HepG2 (cell line): ENCODE results near the gene TUBB3. TPM values are rescaled to one million over a fixed set of nuclear protein-coding genes. Genes with fewer than 3 reads are reported as not detected.
A peak's percentile ranks its signal among the peaks of the same experiment; 100 is the strongest.

ENCODE experiments used
- CENPX ChIP-seq: sonication (generic); formaldehyde crosslinking; IDR thresholded peaks from 2 replicates; pipeline ENCODE4 v1.9.0; 2021; ENCODE audit warnings: mild to moderate bottlenecking, missing genetic modification reagents, moderate library complexity
- CHD4 ChIP-seq: fragments of 200-600 bp; sonication (generic); IDR thresholded peaks from 2 replicates; pipeline ENCODE4 v1.7.0; 2017; ENCODE audit warnings: mild to moderate bottlenecking, low read length, borderline replicate concordance
- EEA1 ChIP-seq: sonication (generic); formaldehyde crosslinking; IDR thresholded peaks from 2 replicates; pipeline ENCODE4 v1.5.1; 2020; ENCODE audit warnings: mild to moderate bottlenecking, missing genetic modification reagents, borderline replicate concordance
- EZH2 ChIP-seq: conservative IDR thresholded peaks from 2 replicates; pipeline ENCODE4 v1.6.1; 2012; ENCODE audit warnings: mild to moderate bottlenecking, low read depth, low read length, moderate library complexity
- HMG20A ChIP-seq: IDR thresholded peaks from 2 replicates; pipeline ENCODE4 v1.6.1; 2016; ENCODE audit warnings: borderline replicate concordance
- KDM5A ChIP-seq: fragments of 200-600 bp; sonication (generic); IDR thresholded peaks from 2 replicates; pipeline ENCODE4 v1.7.0; 2018; ENCODE audit warnings: antibody characterized with exemption, mild to moderate bottlenecking, low read length, borderline replicate concordance
- KLF13 ChIP-seq: sonication (generic); formaldehyde crosslinking; IDR thresholded peaks from 2 replicates; pipeline ENCODE4 v1.4.0; 2020; ENCODE audit warnings: mild to moderate bottlenecking, missing genetic modification reagents
- KMT2B ChIP-seq: IDR thresholded peaks from 2 replicates; pipeline ENCODE4 v1.6.1; 2016; ENCODE audit warnings: missing genetic modification reagents, missing compliant biosample characterization
- MIER3 ChIP-seq: IDR thresholded peaks from 2 replicates; pipeline ENCODE4 v1.6.1; 2016; ENCODE audit warnings: missing compliant biosample characterization, borderline replicate concordance
- SCMH1 ChIP-seq: sonication (generic); formaldehyde crosslinking; IDR thresholded peaks from 2 replicates; pipeline ENCODE4 v1.9.0; 2021; ENCODE audit warnings: missing genetic modification reagents, mild to moderate bottlenecking, borderline replicate concordance
- SIX1 ChIP-seq: sonication (generic); formaldehyde crosslinking; IDR thresholded peaks from 2 replicates; pipeline ENCODE4 v1.4.0; 2020; ENCODE audit warnings: missing genetic modification reagents, borderline replicate concordance
- ZNF432 ChIP-seq: sonication (generic); formaldehyde crosslinking; IDR thresholded peaks from 2 replicates; pipeline ENCODE4 v1.5.0; 2020; ENCODE audit warnings: missing genetic modification reagents, mild to moderate bottlenecking, borderline replicate concordance
- ZNF567 ChIP-seq: sonication (generic); formaldehyde crosslinking; IDR thresholded peaks from 2 replicates; pipeline ENCODE4 v1.8.1; 2023; ENCODE audit warnings: mild to moderate bottlenecking, missing genetic modification reagents, borderline replicate concordance
- ZNF703 ChIP-seq: sonication (generic); formaldehyde crosslinking; IDR thresholded peaks from 2 replicates; pipeline ENCODE4 v1.5.1; 2020; ENCODE audit warnings: missing genetic modification reagents, mild to moderate bottlenecking, moderate library complexity, borderline replicate concordance
- polyA plus RNA-seq, 8 experiments: library from polyadenylated mRNA; depleted of rRNA in 3 of 8; stranded (reverse) in 7 of 8; unstranded in 1 of 8; fragments of >200 nt; fragmentation: Illumina TruSeq in 4 of 8; extraction: Trizol in 4 of 8; gene quantifications; 2 replicates each; pipeline versions ENCODE4 v1.2.1 to v1.2.3, GENCODE V29; 2011 to 2016; ENCODE audit warnings: low read depth in 4 of 8, missing spikeins in 1 of 8, mixed read lengths in 1 of 8; ENCODE audit not compliant: insufficient read depth in 1 of 8
- total RNA-seq, 5 experiments: library from RNA; depleted of rRNA; stranded (reverse); fragments of >200 nt; fragmentation: Illumina TruSeq; extraction: Trizol; gene quantifications; 2 replicates each; pipeline ENCODE4 v1.2.3, GENCODE V29; 2016; ENCODE audit warnings: low read depth in 1 of 5
- TF ChIP-seq, protein P1 (sequence below): sonication (generic); formaldehyde crosslinking; IDR thresholded peaks from 2 replicates; pipeline ENCODE4 v1.8.0; 2022; ENCODE audit warnings: low read depth, missing genetic modification reagents
- TF ChIP-seq, protein P2 (sequence below): sonication (generic); formaldehyde crosslinking; IDR thresholded peaks from 2 replicates; pipeline ENCODE4 v1.4.0; 2020; ENCODE audit warnings: low read depth, missing genetic modification reagents
- TF ChIP-seq, protein P3 (sequence below): sonication (generic); formaldehyde crosslinking; IDR thresholded peaks from 2 replicates; pipeline ENCODE4 v1.4.0; 2020; ENCODE audit warnings: missing genetic modification reagents, borderline replicate concordance

Gene TUBB3
- total and polyA plus RNA-seq, 2 of the 13 experiments (the other 11 are each of a cell fraction or from before 2014, with no cell fraction given) = 110 to 185 TPM

DNA sequence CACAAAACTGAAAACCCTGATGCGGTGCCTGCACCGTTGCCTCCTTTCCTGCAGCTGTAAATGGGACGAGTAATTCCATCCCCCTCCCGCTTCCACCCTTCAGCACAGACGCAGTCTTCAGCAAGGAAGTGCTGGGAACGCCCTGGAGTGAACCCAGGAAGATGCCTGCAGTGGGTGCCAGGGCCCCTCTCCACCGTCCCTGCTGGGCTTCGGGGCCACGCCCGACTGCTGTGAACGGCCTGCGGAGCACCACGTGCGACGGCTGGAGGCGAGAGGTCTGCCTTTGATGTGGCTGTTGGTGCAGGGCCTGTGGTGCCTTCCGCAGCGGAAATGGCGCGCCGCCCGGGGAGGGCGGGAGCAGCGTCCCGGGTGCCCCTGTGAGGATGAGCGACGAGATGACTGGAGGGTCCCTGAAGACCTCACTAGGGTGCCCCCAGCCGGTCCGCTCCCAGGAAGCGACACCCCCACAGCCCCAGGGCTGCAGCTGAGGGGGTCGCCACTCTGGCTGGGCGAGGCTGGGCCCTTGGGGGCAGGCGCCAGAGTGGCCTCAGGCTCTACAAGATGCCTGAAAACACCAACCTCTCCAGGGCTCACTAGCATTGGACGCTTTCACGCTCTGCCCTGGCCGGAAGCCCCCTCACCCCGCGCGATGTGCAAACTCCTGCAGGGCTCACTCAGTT, 5.2 kb upstream of the TUBB3 start (continued):
- TF ChIP-seq KMT2B (CRISPR knock-in tag) (peak; percentile 92), SIX1 (CRISPR knock-in tag) (peak; percentile 81), ZNF703 (CRISPR knock-in tag) (peak; percentile 55), HMG20A (peak; percentile 94), CENPX (no peak), SCMH1 (CRISPR knock-in tag) (no peak), CHD4 (no peak), KLF13 (CRISPR knock-in tag) (peak; percentile 97), KDM5A (no peak; the same call in 1 of the 2 replicates), EEA1 (peak; percentile 92), ZNF567 (peak; percentile 97), EZH2 (no peak), MIER3 (CRISPR knock-in tag) (peak; percentile 97; the same call in 1 of the 2 replicates), ZNF432 (CRISPR knock-in tag) (no peak)
- TF ChIP-seq, protein P1, sequence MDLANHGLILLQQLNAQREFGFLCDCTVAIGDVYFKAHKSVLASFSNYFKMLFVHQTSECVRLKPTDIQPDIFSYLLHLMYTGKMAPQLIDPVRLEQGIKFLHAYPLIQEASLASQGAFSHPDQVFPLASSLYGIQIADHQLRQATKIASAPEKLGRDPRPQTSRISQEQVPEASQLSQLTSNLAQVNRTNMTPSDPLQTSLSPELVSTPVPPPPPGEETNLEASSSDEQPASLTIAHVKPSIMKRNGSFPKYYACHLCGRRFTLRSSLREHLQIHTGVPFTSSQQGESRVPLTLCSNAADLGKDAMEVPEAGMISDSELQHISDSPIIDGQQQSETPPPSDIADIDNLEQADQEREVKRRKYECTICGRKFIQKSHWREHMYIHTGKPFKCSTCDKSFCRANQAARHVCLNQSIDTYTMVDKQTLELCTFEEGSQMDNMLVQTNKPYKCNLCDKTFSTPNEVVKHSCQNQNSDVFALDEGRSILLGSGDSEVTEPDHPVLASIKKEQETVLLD = peak; percentile 91
- TF ChIP-seq, protein P2, sequence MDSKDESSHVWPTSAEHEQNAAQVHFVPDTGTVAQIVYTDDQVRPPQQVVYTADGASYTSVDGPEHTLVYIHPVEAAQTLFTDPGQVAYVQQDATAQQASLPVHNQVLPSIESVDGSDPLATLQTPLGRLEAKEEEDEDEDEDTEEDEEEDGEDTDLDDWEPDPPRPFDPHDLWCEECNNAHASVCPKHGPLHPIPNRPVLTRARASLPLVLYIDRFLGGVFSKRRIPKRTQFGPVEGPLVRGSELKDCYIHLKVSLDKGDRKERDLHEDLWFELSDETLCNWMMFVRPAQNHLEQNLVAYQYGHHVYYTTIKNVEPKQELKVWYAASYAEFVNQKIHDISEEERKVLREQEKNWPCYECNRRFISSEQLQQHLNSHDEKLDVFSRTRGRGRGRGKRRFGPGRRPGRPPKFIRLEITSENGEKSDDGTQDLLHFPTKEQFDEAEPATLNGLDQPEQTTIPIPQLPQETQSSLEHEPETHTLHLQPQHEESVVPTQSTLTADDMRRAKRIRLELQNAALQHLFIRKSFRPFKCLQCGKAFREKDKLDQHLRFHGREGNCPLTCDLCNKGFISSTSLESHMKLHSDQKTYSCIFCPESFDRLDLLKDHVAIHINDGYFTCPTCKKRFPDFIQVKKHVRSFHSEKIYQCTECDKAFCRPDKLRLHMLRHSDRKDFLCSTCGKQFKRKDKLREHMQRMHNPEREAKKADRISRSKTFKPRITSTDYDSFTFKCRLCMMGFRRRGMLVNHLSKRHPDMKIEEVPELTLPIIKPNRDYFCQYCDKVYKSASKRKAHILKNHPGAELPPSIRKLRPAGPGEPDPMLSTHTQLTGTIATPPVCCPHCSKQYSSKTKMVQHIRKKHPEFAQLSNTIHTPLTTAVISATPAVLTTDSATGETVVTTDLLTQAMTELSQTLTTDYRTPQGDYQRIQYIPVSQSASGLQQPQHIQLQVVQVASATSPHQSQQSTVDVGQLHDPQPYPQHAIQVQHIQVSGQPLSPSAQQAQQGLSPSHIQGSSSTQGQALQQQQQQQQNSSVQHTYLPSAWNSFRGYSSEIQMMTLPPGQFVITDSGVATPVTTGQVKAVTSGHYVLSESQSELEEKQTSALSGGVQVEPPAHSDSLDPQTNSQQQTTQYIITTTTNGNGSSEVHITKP (CRISPR knock-in tag) = peak; percentile 89
- TF ChIP-seq, protein P3, sequence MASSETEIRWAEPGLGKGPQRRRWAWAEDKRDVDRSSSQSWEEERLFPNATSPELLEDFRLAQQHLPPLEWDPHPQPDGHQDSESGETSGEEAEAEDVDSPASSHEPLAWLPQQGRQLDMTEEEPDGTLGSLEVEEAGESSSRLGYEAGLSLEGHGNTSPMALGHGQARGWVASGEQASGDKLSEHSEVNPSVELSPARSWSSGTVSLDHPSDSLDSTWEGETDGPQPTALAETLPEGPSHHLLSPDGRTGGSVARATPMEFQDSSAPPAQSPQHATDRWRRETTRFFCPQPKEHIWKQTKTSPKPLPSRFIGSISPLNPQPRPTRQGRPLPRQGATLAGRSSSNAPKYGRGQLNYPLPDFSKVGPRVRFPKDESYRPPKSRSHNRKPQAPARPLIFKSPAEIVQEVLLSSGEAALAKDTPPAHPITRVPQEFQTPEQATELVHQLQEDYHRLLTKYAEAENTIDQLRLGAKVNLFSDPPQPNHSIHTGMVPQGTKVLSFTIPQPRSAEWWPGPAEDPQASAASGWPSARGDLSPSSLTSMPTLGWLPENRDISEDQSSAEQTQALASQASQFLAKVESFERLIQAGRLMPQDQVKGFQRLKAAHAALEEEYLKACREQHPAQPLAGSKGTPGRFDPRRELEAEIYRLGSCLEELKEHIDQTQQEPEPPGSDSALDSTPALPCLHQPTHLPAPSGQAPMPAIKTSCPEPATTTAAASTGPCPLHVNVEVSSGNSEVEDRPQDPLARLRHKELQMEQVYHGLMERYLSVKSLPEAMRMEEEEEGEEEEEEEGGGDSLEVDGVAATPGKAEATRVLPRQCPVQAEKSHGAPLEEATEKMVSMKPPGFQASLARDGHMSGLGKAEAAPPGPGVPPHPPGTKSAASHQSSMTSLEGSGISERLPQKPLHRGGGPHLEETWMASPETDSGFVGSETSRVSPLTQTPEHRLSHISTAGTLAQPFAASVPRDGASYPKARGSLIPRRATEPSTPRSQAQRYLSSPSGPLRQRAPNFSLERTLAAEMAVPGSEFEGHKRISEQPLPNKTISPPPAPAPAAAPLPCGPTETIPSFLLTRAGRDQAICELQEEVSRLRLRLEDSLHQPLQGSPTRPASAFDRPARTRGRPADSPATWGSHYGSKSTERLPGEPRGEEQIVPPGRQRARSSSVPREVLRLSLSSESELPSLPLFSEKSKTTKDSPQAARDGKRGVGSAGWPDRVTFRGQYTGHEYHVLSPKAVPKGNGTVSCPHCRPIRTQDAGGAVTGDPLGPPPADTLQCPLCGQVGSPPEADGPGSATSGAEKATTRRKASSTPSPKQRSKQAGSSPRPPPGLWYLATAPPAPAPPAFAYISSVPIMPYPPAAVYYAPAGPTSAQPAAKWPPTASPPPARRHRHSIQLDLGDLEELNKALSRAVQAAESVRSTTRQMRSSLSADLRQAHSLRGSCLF = no peak; the same call in 1 of the 2 replicates
